UCSD-AML1 (cell line): ENCODE results near the gene ANKDD1A.

ENCODE experiments used
- DNase-seq: peaks from one replicate; lab custom pipeline; 2025; ENCODE audit not compliant: unreplicated experiment; lab: John Stamatoyannopoulos, UW

Gene ANKDD1A

GRCh38 chr15:64911311-64912186 is at the start of gene ANKDD1A:
TSS of gene ANKDD1A (plus strand) at chr15:64911902. CDS start at chr15:64911931, 29 bp downstream.
- DNase-seq: no peak

GRCh38 chr15:64861960-64862359 is 49.7 kb upstream of the ANKDD1A start:
- no peak for DNase-seq

- DNase-seq: no peak
Measured at GRCh38 chr15:64862408-64862807, 49.3 kb upstream of the ANKDD1A start.

- no peak for DNase-seq
Measured at GRCh38 chr15:64864068-64864467, 47.6 kb upstream of the ANKDD1A start.

- DNase-seq: no peak
Measured at GRCh38 chr15:64865126-64865997, 46.3 kb upstream of the ANKDD1A start.

GRCh38 chr15:64865998-64866520 is 45.6 kb upstream of the ANKDD1A start:
- DNase-seq: no peak

GRCh38 chr15:64869501-64869900 is 42.2 kb upstream of the ANKDD1A start:
- no peak for DNase-seq

- DNase-seq: peak; percentile 35
Measured at GRCh38 chr15:64870353-64870752, 41.3 kb upstream of the ANKDD1A start.

- DNase-seq: no peak
Measured at GRCh38 chr15:64875641-64876223, 36.0 kb upstream of the ANKDD1A start.

GRCh38 chr15:64877435-64877834 is 34.3 kb upstream of the ANKDD1A start:
- DNase-seq: peak; percentile 76

GRCh38 chr15:64878705-64879104 is 33.0 kb upstream of the ANKDD1A start:
- no peak for DNase-seq

GRCh38 chr15:64883100-64883581 is 28.6 kb upstream of the ANKDD1A start:
- peak; percentile 30 for DNase-seq

GRCh38 chr15:64883997-64884511 is 27.6 kb upstream of the ANKDD1A start:
- peak; percentile 60 for DNase-seq

- DNase-seq: no peak
Measured at GRCh38 chr15:64884679-64885078, 27.0 kb upstream of the ANKDD1A start.

- no peak for DNase-seq
Measured at GRCh38 chr15:64888336-64888735, 23.4 kb upstream of the ANKDD1A start.

GRCh38 chr15:64891561-64891960 is 20.1 kb upstream of the ANKDD1A start:
- no peak for DNase-seq

- DNase-seq: no peak
Measured at GRCh38 chr15:64892847-64893403, 18.8 kb upstream of the ANKDD1A start.

GRCh38 chr15:64893481-64894394 is 18.0 kb upstream of the ANKDD1A start:
- peak; percentile 99 for DNase-seq

GRCh38 chr15:64894395-64895056 is 17.2 kb upstream of the ANKDD1A start:
- DNase-seq: peak; percentile 69
